ENCODE data around the gene NAALADL2. TPM values are rescaled to one million over a fixed set of nuclear protein-coding genes. Genes with fewer than 3 reads are reported as not detected.

Gene NAALADL2
- total and polyA plus RNA-seq, 2 donors (not counting 3 experiments of a cell fraction or from before 2014, with no cell fraction given), result 1.1 to 4.0 TPM

- Histone ChIP-seq H3K79me2 (ENCODE audit: control insufficient read depth, insufficient read depth, low read length) (no peaks in the 10 kb centered on the region), H3K9ac (replicated peaks; ENCODE audit: extremely low read depth, insufficient read depth, low read length) (no peak overlapping the region), H3K36me3 (ENCODE audit: control insufficient read depth in 2 of 2, extremely low read depth in 1 of 2, insufficient read depth in 2 of 2, low read length in 2 of 2) (no peaks in the 10 kb centered on the region), H3K27ac (ENCODE audit: insufficient read depth, low read depth, low read length) (no peak overlapping the region), H3K4me1 (ENCODE audit: control insufficient read depth, extremely low read depth, insufficient read depth, low read length) (no peaks in the 10 kb centered on the region), H3K9me3 (replicated peaks; ENCODE audit: control insufficient read depth, insufficient read depth, low read length) (no peaks in the 10 kb centered on the region), H3K27me3 (ENCODE audit: control insufficient read depth in 2 of 2, insufficient read depth in 2 of 2, low read length in 2 of 2) (no peaks in the 10 kb centered on the region), H3K4me2 (ENCODE audit: insufficient read depth, low read length) (no peak overlapping the region), H4K20me1 (replicated peaks; ENCODE audit: control insufficient read depth, extremely low read depth, insufficient read depth, low read length) (no peaks in the 10 kb centered on the region), H2AFZ (ENCODE audit: low read depth, low read length) (no peak overlapping the region), H3K9me1 (replicated peaks; ENCODE audit: control insufficient read depth, extremely low read depth, insufficient read depth, low read length) (no peaks in the 10 kb centered on the region), H3K4me3 (replicated peaks in 1 of 3; ENCODE audit: insufficient read depth in 1 of 3, low read depth in 1 of 3, low read length in 3 of 3) (no peak overlapping the region)
- TF ChIP-seq MAX (IDR thresholded peaks at IDR 0.05; ENCODE audit: insufficient read depth, insufficient read length), result no peak
- no peak for TF ChIP-seq CTCF (IDR thresholded peaks at IDR 0.05; ENCODE audit: extremely low read depth in 1 of 2, insufficient read depth in 1 of 2, low read depth in 1 of 2, low read length in 2 of 2)
- no peak for TF ChIP-seq MYC (IDR thresholded peaks at IDR 0.05; ENCODE audit: low read depth, low read length)
- no peak for TF ChIP-seq POLR2A (IDR thresholded peaks at IDR 0.05; ENCODE audit: low read depth, low read length)
- no peak for TF ChIP-seq JUN (IDR thresholded peaks at IDR 0.05; ENCODE audit: borderline replicate concordance, insufficient read depth, insufficient read length, low read depth)
- no peak for TF ChIP-seq FOS (IDR thresholded peaks at IDR 0.05; ENCODE audit: borderline replicate concordance, insufficient read depth, low read length)
- no peak for TF ChIP-seq POLR2AphosphoS5 (IDR thresholded peaks at IDR 0.05; ENCODE audit: insufficient read depth, low read depth, low read length)
- TF ChIP-seq GATA2 (IDR thresholded peaks at IDR 0.05; ENCODE audit: insufficient read depth, insufficient read length, low read depth, low read length), result no peak
- no peak for TF ChIP-seq EZH2 (IDR thresholded peaks at IDR 0.05; ENCODE audit: borderline replicate concordance, low read depth, low read length, severe bottlenecking)
- DNase-seq (ENCODE audit: low read depth, low spot score), result no peak
- CTCF ChIA-PET, result no interaction called here
- POLR2A ChIA-PET, result no interaction called here
- intact Hi-C loops (cut with micrococcal nuclease) (no loop called here), dilution Hi-C loops (cut with MboI; ENCODE audit: extremely low pct_ligation_motif_present, low sequenced_read_pairs) (no loop called here)
- FAIRE-seq, result no peak
- no TSS peak for BruUV-seq (replicated peaks)
Measured at GRCh38 chr3:175620532-175620931, 761.4 kb downstream of the NAALADL2 start.

All from endothelial cell of umbilical vein (primary cell).